Colonic mucosa (tissue), 4 donors: ENCODE measurements around the gene DGKD. TPM values are rescaled to one million over a fixed set of nuclear protein-coding genes. Genes with fewer than 3 reads are reported as not detected.

Source experiments
- DNase-seq: peaks from one replicate; pipeline ENCODE4 v3.0.0-alpha.2; 2020
- H3K27ac ChIP-seq: fragments of 200-600 bp; one replicate; pipeline ENCODE4 v1.8.0; 2021
- H3K27me3 ChIP-seq: fragments of 200-600 bp; one replicate; pipeline ENCODE4 v1.8.0; 2021
- H3K36me3 ChIP-seq: fragments of 200-600 bp; one replicate; pipeline ENCODE4 v1.8.0; 2021
- H3K4me1 ChIP-seq: fragments of 200-600 bp; one replicate; pipeline ENCODE4 v1.8.0; 2021; ENCODE audit warnings: mild to moderate bottlenecking
- H3K4me3 ChIP-seq: fragments of 200-600 bp; one replicate; pipeline ENCODE4 v1.8.0; 2021
- H3K9ac ChIP-seq, 2 donors: one replicate each; pipeline ENCODE4 v1.7.0; 2013; ENCODE audit warnings: control low read depth in 2 of 2, low read depth in 2 of 2, low read length in 2 of 2
- H3K9me3 ChIP-seq: fragments of 200-600 bp; one replicate; pipeline ENCODE4 v1.8.0; 2021
- intact Hi-C: fragments of 100-400 bp; cut with DNase I; formaldehyde crosslinking; loops from one replicate; pipeline ENCODE4 v1.14.1; 2022
- total RNA-seq, 2 donors: library from RNA; stranded (reverse); fragmentation: NEBNext Ultra II Directional in 1 of 2; extraction: Animal tissue kit (Norgen Biotek cat#: 25700) in 1 of 2; gene quantifications; one replicate each; pipeline ENCODE4 v1.2.1, GENCODE V29; 2021
- TF ChIP-seq, protein P1 (sequence below): fragments of 200-600 bp; IDR thresholded peaks from one replicate; pipeline ENCODE4 v1.8.0; 2022; ENCODE audit warnings: antibody characterized with exemption, mild to moderate bottlenecking
- donor health status: healthy.
- donor health status: DM: no; HTN: no; CAD: no.
- donor health status: DM: no; HTN: no; CAD: no.

DGKD gene
- total RNA-seq, 2 donors from 2014 or later = 64.4 to 94.6 TPM

GRCh38 chr2:233414273-233414654 lies 60.0 kb downstream of the DGKD start:
- intact Hi-C loops = no loop called here
- TF ChIP-seq, protein P1, sequence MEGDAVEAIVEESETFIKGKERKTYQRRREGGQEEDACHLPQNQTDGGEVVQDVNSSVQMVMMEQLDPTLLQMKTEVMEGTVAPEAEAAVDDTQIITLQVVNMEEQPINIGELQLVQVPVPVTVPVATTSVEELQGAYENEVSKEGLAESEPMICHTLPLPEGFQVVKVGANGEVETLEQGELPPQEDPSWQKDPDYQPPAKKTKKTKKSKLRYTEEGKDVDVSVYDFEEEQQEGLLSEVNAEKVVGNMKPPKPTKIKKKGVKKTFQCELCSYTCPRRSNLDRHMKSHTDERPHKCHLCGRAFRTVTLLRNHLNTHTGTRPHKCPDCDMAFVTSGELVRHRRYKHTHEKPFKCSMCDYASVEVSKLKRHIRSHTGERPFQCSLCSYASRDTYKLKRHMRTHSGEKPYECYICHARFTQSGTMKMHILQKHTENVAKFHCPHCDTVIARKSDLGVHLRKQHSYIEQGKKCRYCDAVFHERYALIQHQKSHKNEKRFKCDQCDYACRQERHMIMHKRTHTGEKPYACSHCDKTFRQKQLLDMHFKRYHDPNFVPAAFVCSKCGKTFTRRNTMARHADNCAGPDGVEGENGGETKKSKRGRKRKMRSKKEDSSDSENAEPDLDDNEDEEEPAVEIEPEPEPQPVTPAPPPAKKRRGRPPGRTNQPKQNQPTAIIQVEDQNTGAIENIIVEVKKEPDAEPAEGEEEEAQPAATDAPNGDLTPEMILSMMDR = no peak
- Histone ChIP-seq H3K27ac (peak overlapping the region; percentile 64), H3K9me3 (no peaks in the 10 kb centered on the region), H3K4me3 (no peak overlapping the region), H3K4me1 (peaks cover 16% of the 10 kb centered on the region), H3K36me3 (no peaks in the 10 kb centered on the region), H3K9ac (peak overlapping the region in 1 of 2 donors; percentile 38), H3K27me3 (no peaks in the 10 kb centered on the region)
- DNase-seq = no peak

DNA sequence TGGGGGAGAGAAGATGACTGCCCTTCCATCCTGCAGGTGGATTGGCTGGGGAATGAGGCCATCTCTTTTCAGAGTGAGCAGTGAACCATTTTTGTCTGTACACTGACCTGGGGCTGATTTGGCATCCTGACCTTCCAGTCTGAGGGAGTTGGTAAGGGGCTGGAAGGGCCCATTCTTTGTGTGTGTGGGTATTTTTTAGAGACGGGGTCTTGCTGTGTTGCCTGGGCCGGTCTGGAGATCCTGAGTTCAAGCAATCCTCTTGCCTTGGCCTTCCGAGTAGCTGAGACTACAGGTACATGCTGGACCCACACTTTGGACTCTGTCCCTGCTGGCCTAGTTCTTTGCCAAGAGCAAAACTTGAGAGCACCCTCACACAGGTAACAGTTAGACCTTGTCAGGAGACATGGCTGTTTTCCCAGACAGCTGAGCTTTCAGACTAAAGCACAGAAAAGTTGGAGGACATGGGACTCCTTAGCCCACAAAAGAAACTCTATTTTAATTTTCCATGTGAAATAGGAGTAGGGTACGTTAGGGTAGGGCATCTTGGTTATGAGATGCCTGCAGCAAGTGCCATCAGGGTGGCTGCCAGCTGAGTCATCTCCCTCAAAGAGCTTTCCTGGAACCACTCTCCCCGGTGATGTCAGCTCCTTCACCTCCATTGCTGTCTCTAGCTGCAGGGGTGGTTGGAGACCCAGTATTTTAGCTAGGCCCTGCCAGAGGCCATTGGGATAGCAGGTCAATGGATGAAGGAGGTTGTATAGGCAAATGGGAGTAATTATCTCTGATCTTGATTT lies 60.7 kb downstream of the DGKD start:
- H3K9me3 ChIP-seq = no peaks in the 10 kb centered on the region
- H3K9ac ChIP-seq = peak overlapping the region in 1 of 2 donors; percentile 38
- peak overlapping the region; percentile 64 for H3K27ac ChIP-seq
- intact Hi-C loops = no loop called here
- no peaks in the 10 kb centered on the region for H3K36me3 ChIP-seq
- peaks cover 22% of the 10 kb centered on the region for H3K4me1 ChIP-seq
- no peak overlapping the region for H3K4me3 ChIP-seq
- TF ChIP-seq, protein P1 = no peak
- peak; percentile 48 for DNase-seq
- H3K27me3 ChIP-seq = no peaks in the 10 kb centered on the region

DNA sequence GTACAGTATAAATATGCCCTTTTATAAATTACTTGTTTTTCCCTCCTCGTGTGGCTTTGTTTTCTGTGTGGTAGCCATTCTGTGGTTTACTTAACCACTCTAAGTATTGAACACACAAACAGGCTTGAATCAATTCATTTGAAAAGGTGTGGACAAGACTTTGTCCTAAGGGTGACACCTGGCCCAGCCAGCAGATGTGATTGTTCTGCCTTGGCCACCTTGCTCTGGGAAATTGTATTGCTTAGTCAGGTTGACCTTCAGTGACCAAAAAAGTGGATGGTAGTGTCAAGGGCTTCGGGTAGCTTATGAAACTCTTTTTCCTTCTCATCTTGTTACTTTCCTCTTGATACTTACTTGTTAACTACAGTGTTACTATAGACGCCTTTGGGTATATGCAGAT lies 61.9 kb downstream of the DGKD start:
- H3K9me3 ChIP-seq = no peaks in the 10 kb centered on the region
- H3K36me3 ChIP-seq = no peaks in the 10 kb centered on the region
- peak overlapping the region; percentile 64 for H3K27ac ChIP-seq
- TF ChIP-seq, protein P1 = no peak
- H3K27me3 ChIP-seq = no peaks in the 10 kb centered on the region
- no peak for DNase-seq
- peaks cover 34% of the 10 kb centered on the region for H3K4me1 ChIP-seq
- H3K4me3 ChIP-seq = no peak overlapping the region
- intact Hi-C loops = no loop called here
- H3K9ac ChIP-seq = peak overlapping the region in 1 of 2 donors; percentile 22

- Histone ChIP-seq H3K9me3 (no peaks in the 10 kb centered on the region), H3K4me3 (no peak overlapping the region), H3K4me1 (peaks cover 39% of the 10 kb centered on the region), H3K27me3 (no peaks in the 10 kb centered on the region), H3K9ac (peak overlapping the region in 1 of 2 donors; percentile 22), H3K36me3 (no peaks in the 10 kb centered on the region), H3K27ac (peak overlapping the region; percentile 64)
- DNase-seq = no peak
- intact Hi-C loops = no loop called here
- TF ChIP-seq, protein P1 = no peak
Measured at GRCh38 chr2:233416706-233417105, 62.4 kb downstream of the DGKD start.

DNA sequence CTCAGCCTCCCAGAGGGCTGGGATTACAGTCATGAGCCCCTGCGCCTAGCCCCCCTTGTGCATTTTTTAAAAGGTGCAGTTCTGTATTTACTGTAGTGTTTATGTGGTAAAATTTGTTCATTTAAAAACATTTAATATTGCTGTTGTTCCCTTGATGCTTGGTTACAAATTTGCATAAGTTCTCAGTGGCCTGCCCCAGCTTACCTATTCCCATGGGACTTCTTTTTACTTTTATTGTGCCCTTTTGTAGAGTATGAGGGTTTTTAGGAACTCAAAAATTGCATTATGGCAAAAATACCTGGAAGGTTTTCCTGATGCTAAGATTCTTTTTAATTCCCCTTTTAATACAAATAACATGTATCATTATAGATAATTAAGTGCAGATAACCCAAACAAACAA lies 63.0 kb downstream of the DGKD start:
- Histone ChIP-seq H3K4me3 (no peak overlapping the region), H3K9me3 (no peaks in the 10 kb centered on the region), H3K27ac (no peak overlapping the region), H3K36me3 (no peaks in the 10 kb centered on the region), H3K27me3 (no peaks in the 10 kb centered on the region), H3K9ac (no peak overlapping the region), H3K4me1 (peaks cover 41% of the 10 kb centered on the region)
- DNase-seq = no peak
- intact Hi-C loops = no loop called here
- TF ChIP-seq, protein P1 = no peak
